ACC112 (cell line): Measurements from ENCODE around the gene FMNL2.

Experiments
- H2AFZ ChIP-seq: fragments of 200-600 bp; sonication (generic); one replicate; pipeline ENCODE4 v1.6.0; 2017; ENCODE audit warnings: antibody characterized with exemption, low read length; ENCODE audit not compliant: unreplicated experiment
- H3K27ac ChIP-seq: fragments of 200-600 bp; sonication (generic); 2 replicates; pipeline ENCODE4 v1.5.1; 2014; ENCODE audit warnings: low read depth, mild to moderate bottlenecking, antibody characterized with exemption, low read length, moderate library complexity
- H3K27me3 ChIP-seq: fragments of 200-600 bp; sonication (generic); 2 replicates; pipeline ENCODE4 v1.6.1; 2014; ENCODE audit warnings: mild to moderate bottlenecking, antibody characterized with exemption, low read length, moderate library complexity, mixed read lengths; ENCODE audit not compliant: insufficient read depth
- H3K36me3 ChIP-seq: fragments of 200-600 bp; sonication (generic); 2 replicates; pipeline ENCODE4 v1.6.1; 2016; ENCODE audit warnings: mild to moderate bottlenecking, antibody characterized with exemption, low read length, moderate library complexity, mixed read lengths; ENCODE audit not compliant: insufficient read depth
- H3K4me1 ChIP-seq: fragments of 200-600 bp; sonication (generic); one replicate; pipeline ENCODE4 v1.6.1; 2016; ENCODE audit warnings: low read length, mixed read lengths; ENCODE audit not compliant: insufficient read depth, unreplicated experiment, control insufficient read depth
- H3K4me3 ChIP-seq: fragments of 200-600 bp; sonication (generic); 2 replicates; pipeline ENCODE4 v1.5.1; 2014; ENCODE audit warnings: mild to moderate bottlenecking, low read depth, low read length
- H3K79me2 ChIP-seq: fragments of 200-600 bp; sonication (generic); one replicate; pipeline ENCODE4 v1.6.0; 2016; ENCODE audit warnings: low read length; ENCODE audit not compliant: control insufficient read depth, unreplicated experiment, insufficient read depth

Gene FMNL2

GRCh38 chr2:152411154-152411553 lies 76.2 kb downstream of the FMNL2 start:
- H3K79me2 ChIP-seq = peaks cover 86% of the 10 kb centered on the region
- peaks cover 70% of the 10 kb centered on the region for H3K4me1 ChIP-seq

GRCh38 chr2:152413228-152414030 lies 78.5 kb downstream of the FMNL2 start:
- no peak overlapping the region for H3K27ac ChIP-seq

More at GRCh38 chr2:152411154-152411553, 76.2 kb downstream of the FMNL2 start:
- Histone ChIP-seq H3K36me3 (no peaks in the 10 kb centered on the region), H3K4me3 (no peak overlapping the region), H3K27ac (peak overlapping the region; percentile 24; the same call in 1 of the 2 replicates), H3K27me3 (no peaks in the 10 kb centered on the region), H2AFZ (no peak overlapping the region)

GRCh38 chr2:152415231-152415642 lies 80.3 kb downstream of the FMNL2 start:
- no peaks in the 10 kb centered on the region for H3K36me3 ChIP-seq
- peaks cover 78% of the 10 kb centered on the region for H3K79me2 ChIP-seq
- no peak overlapping the region for H2AFZ ChIP-seq
- peaks cover 72% of the 10 kb centered on the region for H3K4me1 ChIP-seq
- no peaks in the 10 kb centered on the region for H3K27me3 ChIP-seq
- peak overlapping the region; percentile 32; the same call in 1 of the 2 replicates for H3K27ac ChIP-seq
- H3K4me3 ChIP-seq = no peak overlapping the region

More at GRCh38 chr2:152413228-152414030, 78.5 kb downstream of the FMNL2 start:
- H3K4me1 ChIP-seq = peaks cover 63% of the 10 kb centered on the region
- H3K36me3 ChIP-seq = no peaks in the 10 kb centered on the region
- H3K4me3 ChIP-seq = no peak overlapping the region
- no peaks in the 10 kb centered on the region for H3K27me3 ChIP-seq
- H2AFZ ChIP-seq = no peak overlapping the region
- peaks cover 81% of the 10 kb centered on the region for H3K79me2 ChIP-seq

- peaks cover 72% of the 10 kb centered on the region for H3K4me1 ChIP-seq
- H2AFZ ChIP-seq = no peak overlapping the region
- peaks cover 79% of the 10 kb centered on the region for H3K79me2 ChIP-seq
- peak overlapping the region; percentile 32 for H3K27ac ChIP-seq
- H3K36me3 ChIP-seq = no peaks in the 10 kb centered on the region
- H3K4me3 ChIP-seq = no peak overlapping the region
- H3K27me3 ChIP-seq = no peaks in the 10 kb centered on the region
Observed at GRCh38 chr2:152415796-152416195, 80.8 kb downstream of the FMNL2 start.

GRCh38 chr2:152418688-152419087 lies 83.7 kb downstream of the FMNL2 start:
- H3K36me3 ChIP-seq = no peaks in the 10 kb centered on the region
- peaks cover 67% of the 10 kb centered on the region for H3K79me2 ChIP-seq
- H2AFZ ChIP-seq = no peak overlapping the region
- peak overlapping the region; percentile 22; the same call in 1 of the 2 replicates for H3K27ac ChIP-seq
- peaks cover 62% of the 10 kb centered on the region for H3K4me1 ChIP-seq
- H3K27me3 ChIP-seq = no peaks in the 10 kb centered on the region
- no peak overlapping the region for H3K4me3 ChIP-seq

GRCh38 chr2:152419944-152420343 lies 85.0 kb downstream of the FMNL2 start:
- H3K79me2 ChIP-seq = peaks cover 67% of the 10 kb centered on the region
- H3K27me3 ChIP-seq = no peaks in the 10 kb centered on the region
- no peak overlapping the region for H2AFZ ChIP-seq
- peaks cover 56% of the 10 kb centered on the region for H3K4me1 ChIP-seq
- H3K27ac ChIP-seq = peak overlapping the region; percentile 97; the same call in 1 of the 2 replicates
- H3K4me3 ChIP-seq = no peak overlapping the region
- no peaks in the 10 kb centered on the region for H3K36me3 ChIP-seq

- Histone ChIP-seq H3K4me1 (peaks cover 54% of the 10 kb centered on the region), H3K4me3 (no peak overlapping the region), H3K27ac (peak overlapping the region; percentile 97), H2AFZ (no peak overlapping the region), H3K27me3 (no peaks in the 10 kb centered on the region), H3K36me3 (no peaks in the 10 kb centered on the region), H3K79me2 (peaks cover 68% of the 10 kb centered on the region)
Observed at GRCh38 chr2:152420363-152420762, 85.4 kb downstream of the FMNL2 start.

GRCh38 chr2:152420936-152421335 lies 86.0 kb downstream of the FMNL2 start:
- Histone ChIP-seq H2AFZ (no peak overlapping the region), H3K27ac (peak overlapping the region; percentile 97), H3K36me3 (no peaks in the 10 kb centered on the region), H3K4me1 (peaks cover 54% of the 10 kb centered on the region), H3K4me3 (no peak overlapping the region), H3K79me2 (peaks cover 73% of the 10 kb centered on the region), H3K27me3 (no peaks in the 10 kb centered on the region)

- Histone ChIP-seq H3K79me2 (peaks cover 72% of the 10 kb centered on the region), H3K27me3 (no peaks in the 10 kb centered on the region), H2AFZ (peak overlapping the region; percentile 28), H3K4me3 (peak overlapping the region; percentile 19; the same call in 1 of the 2 replicates), H3K4me1 (peaks cover 57% of the 10 kb centered on the region), H3K27ac (peak overlapping the region; percentile 97), H3K36me3 (no peaks in the 10 kb centered on the region)
Observed at GRCh38 chr2:152421521-152422370, 86.8 kb downstream of the FMNL2 start.

GRCh38 chr2:152423684-152424083 lies 88.7 kb downstream of the FMNL2 start:
- Histone ChIP-seq H3K4me1 (peaks cover 68% of the 10 kb centered on the region), H3K27me3 (no peaks in the 10 kb centered on the region), H3K79me2 (peaks cover 67% of the 10 kb centered on the region), H2AFZ (no peak overlapping the region), H3K27ac (no peak overlapping the region), H3K36me3 (no peaks in the 10 kb centered on the region), H3K4me3 (no peak overlapping the region)
